Germinal center (tissue), 1 donor: ENCODE results near the gene KDM5C.
"Not testable (repeated sequence)": the region's sequence is repeated elsewhere in the genome, so short reads cannot be mapped to it uniquely, and the experiment has no call there.

Experiments
- DNase-seq: peaks from one replicate; pipeline ENCODE4 v3.0.0; 2012; ENCODE audit warnings: mixed read lengths, low spot score

Gene KDM5C

GRCh38 chrX:53190363-53190960, 34.5 kb downstream of the KDM5C start:
- no peak for DNase-seq

- DNase-seq = no peak
Measured at GRCh38 chrX:53188763-53189162, 36.2 kb downstream of the KDM5C start.

GRCh38 chrX:53186351-53186750, 38.7 kb downstream of the KDM5C start:
- no peak for DNase-seq

GRCh38 chrX:53184836-53185235, 40.2 kb downstream of the KDM5C start:
- no peak for DNase-seq

GRCh38 chrX:53171356-53171755, 53.7 kb downstream of the KDM5C start:
- no peak for DNase-seq

GRCh38 chrX:53166103-53166502, 58.9 kb downstream of the KDM5C start:
- DNase-seq = no peak

- DNase-seq = not testable (repeated sequence)
Measured at GRCh38 chrX:53164566-53164965, 60.4 kb downstream of the KDM5C start.

GRCh38 chrX:53163436-53163835, 61.6 kb downstream of the KDM5C start:
- no peak for DNase-seq

- no peak for DNase-seq
Measured at GRCh38 chrX:53160297-53160983, 64.6 kb downstream of the KDM5C start.

- DNase-seq = no peak
Measured at GRCh38 chrX:53159184-53159583, 65.8 kb downstream of the KDM5C start.

- DNase-seq = no peak
Measured at GRCh38 chrX:53156207-53156596, 68.8 kb downstream of the KDM5C start.

- no peak for DNase-seq
Measured at GRCh38 chrX:53155512-53156206, 69.3 kb downstream of the KDM5C start.

GRCh38 chrX:53153581-53153980, 71.4 kb downstream of the KDM5C start:
- DNase-seq = no peak
